ENCODE measurements around the gene RANGAP1.

The RANGAP1 gene

GRCh38 chr22:41231369-41231768 lies 54.6 kb downstream of the RANGAP1 start:
- DNase-seq = no peak

- no peak for DNase-seq
These were observed 55.6 kb downstream of the RANGAP1 start for GRCh38 chr22:41230401-41230785.

- no peak for DNase-seq
These were observed 56.1 kb downstream of the RANGAP1 start for GRCh38 chr22:41229730-41230400.

GRCh38 chr22:41229215-41229614 lies 56.8 kb downstream of the RANGAP1 start:
- no peak for DNase-seq

- DNase-seq = no peak
These were observed 59.0 kb downstream of the RANGAP1 start for GRCh38 chr22:41226723-41227655.

- DNase-seq = no peak
These were observed 62.5 kb downstream of the RANGAP1 start for GRCh38 chr22:41223535-41223934.

- DNase-seq = no peak
These were observed 63.0 kb downstream of the RANGAP1 start for GRCh38 chr22:41222846-41223507.

- no peak for DNase-seq
These were observed 68.3 kb downstream of the RANGAP1 start for GRCh38 chr22:41217553-41218157.

- DNase-seq = no peak
These were observed 69.0 kb downstream of the RANGAP1 start for GRCh38 chr22:41216984-41217383.

- no peak for DNase-seq
These were observed 70.1 kb downstream of the RANGAP1 start for GRCh38 chr22:41215926-41216325.

- DNase-seq = no peak
These were observed 70.6 kb downstream of the RANGAP1 start for GRCh38 chr22:41215409-41215808.

GRCh38 chr22:41206719-41207118 lies 79.3 kb downstream of the RANGAP1 start:
- DNase-seq = no peak

- peak; percentile 89 to 91 for DNase-seq
These were observed 80.7 kb downstream of the RANGAP1 start, which contains the start of gene L3MBTL2 for GRCh38 chr22:41204992-41205900. TSS of gene L3MBTL2 (plus strand) at chr22:41205312. CDS start at chr22:41205363, 51 bp downstream.

GRCh38 chr22:41204066-41204465 lies 81.9 kb downstream of the RANGAP1 start:
- DNase-seq = no peak

- no peak for DNase-seq
These were observed 82.9 kb downstream of the RANGAP1 start for GRCh38 chr22:41203118-41203517.

- DNase-seq = no peak
These were observed 84.8 kb downstream of the RANGAP1 start for GRCh38 chr22:41201141-41201540.

- peak; percentile 23 to 36 for DNase-seq
These were observed 87.9 kb downstream of the RANGAP1 start for GRCh38 chr22:41198027-41198580.

GRCh38 chr22:41197038-41197972 lies 88.7 kb downstream of the RANGAP1 start:
- DNase-seq = peak in 1 of 2 experiments; percentile 57

All from SW 1271 (cell line).